ENCODE measurements around the gene GPM6B.

DNA sequence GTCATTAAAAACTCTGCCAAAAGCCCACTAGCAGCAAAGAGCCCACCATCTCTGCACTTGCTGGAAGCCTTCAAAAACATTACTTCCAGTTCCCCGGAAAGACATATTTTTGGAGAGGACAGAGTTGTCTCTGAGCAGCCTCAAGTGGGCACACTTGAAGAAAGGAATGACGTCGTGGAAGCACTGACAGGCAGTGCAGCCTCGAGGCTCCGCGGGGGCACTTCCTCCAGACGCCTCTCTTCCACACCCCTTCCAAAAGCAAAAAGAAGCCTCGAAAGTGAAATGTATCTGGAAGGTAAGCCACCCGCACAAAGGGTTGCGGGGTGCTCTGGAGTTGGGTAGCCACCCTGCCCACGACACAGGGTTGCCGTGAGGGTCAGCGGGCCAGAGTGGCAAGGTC is 56.5 kb downstream of the GPM6B start:
- TF ChIP-seq POLR2AphosphoS5 (IDR thresholded peaks at IDR 0.05; ENCODE audit: low read depth, low read length): no peak
- no peak for TF ChIP-seq POLR2A (IDR thresholded peaks at IDR 0.05; ENCODE audit: low read depth, low read length)
- no peak for TF ChIP-seq TAF1 (IDR thresholded peaks at IDR 0.05; ENCODE audit: borderline replicate concordance, low read depth, low read length)
